ENCODE data around the gene FTL. TPM values are rescaled to one million over a fixed set of nuclear protein-coding genes. Genes with fewer than 3 reads are reported as not detected.

The FTL gene
- total RNA-seq, 3 donors from 2014 or later: 1,659 to 1,792 (median 1,691) TPM

DNA sequence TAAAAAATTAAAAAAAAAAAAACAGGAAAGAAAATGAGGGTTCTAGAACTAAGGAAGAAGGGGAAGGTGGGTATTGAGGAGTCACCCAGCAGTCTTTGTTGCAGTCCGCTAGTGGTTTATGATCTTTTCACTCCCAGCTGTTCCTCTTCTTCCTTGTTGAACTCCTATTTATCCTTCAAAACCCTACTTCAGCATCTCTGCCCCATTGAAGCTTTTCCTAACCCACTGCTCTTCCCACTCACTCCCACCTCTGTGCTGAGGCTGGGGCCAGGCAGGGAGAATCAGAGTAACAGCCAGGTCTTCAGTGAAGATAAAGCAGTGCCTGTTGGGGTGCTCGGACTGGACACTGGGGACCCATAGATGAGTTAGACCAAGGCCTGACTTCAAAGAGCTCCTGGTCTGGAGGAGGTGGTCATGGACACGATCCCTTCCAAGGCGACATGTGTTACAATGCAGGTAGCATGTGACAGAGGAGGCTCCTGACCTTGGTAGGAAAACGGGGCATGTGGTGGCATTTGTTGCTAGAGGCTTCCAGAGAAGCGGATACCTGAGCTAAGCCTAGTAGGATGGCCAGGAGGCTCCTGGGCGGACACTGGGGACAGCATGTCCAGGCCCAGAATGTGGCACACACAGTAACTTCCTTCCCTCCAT is 40.0 kb downstream of the FTL start:
- DNase-seq (no peak), ATAC-seq (no peak)
- peaks cover 6% of the 10 kb centered on the region for H3K36me3 ChIP-seq (ENCODE audit: low read depth)
- intact Hi-C loops (cut with DNase I, micrococcal nuclease): no loop called here
- TF ChIP-seq, protein P1, sequence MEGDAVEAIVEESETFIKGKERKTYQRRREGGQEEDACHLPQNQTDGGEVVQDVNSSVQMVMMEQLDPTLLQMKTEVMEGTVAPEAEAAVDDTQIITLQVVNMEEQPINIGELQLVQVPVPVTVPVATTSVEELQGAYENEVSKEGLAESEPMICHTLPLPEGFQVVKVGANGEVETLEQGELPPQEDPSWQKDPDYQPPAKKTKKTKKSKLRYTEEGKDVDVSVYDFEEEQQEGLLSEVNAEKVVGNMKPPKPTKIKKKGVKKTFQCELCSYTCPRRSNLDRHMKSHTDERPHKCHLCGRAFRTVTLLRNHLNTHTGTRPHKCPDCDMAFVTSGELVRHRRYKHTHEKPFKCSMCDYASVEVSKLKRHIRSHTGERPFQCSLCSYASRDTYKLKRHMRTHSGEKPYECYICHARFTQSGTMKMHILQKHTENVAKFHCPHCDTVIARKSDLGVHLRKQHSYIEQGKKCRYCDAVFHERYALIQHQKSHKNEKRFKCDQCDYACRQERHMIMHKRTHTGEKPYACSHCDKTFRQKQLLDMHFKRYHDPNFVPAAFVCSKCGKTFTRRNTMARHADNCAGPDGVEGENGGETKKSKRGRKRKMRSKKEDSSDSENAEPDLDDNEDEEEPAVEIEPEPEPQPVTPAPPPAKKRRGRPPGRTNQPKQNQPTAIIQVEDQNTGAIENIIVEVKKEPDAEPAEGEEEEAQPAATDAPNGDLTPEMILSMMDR (IDR thresholded peaks at IDR 0.05): no peak
- no peaks in the 10 kb centered on the region for H3K9me3 ChIP-seq
- H3K4me3 ChIP-seq: no peak overlapping the region
- no peaks in the 10 kb centered on the region for H3K4me1 ChIP-seq (ENCODE audit: low read depth)

DNA sequence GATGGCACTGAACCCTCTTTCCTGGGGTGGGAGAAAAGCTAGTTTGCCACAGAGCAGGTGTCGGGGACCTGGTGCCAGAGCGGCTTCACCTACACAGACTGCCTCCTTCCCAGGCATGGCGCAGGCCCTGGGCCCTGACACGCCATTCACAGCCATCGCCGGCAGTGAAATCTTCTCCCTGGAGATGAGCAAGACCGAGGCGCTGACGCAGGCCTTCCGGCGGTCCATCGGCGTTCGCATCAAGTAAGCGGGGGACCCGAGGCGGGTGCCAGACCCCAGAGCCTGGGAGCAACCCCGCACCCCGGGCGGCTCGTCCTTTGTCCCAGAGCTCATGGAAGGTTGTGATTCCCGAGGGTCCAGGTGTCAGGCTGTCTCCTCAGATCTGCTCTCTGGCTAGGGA is 41.8 kb downstream of the FTL start:
- TF ChIP-seq, protein P1 (IDR thresholded peaks at IDR 0.05): no peak
- no peak for ATAC-seq
- Histone ChIP-seq H3K9me3 (no peaks in the 10 kb centered on the region), H3K4me1 (ENCODE audit: low read depth) (no peaks in the 10 kb centered on the region), H3K4me3 (no peak overlapping the region), H3K36me3 (ENCODE audit: low read depth) (peaks cover 6% of the 10 kb centered on the region)
- intact Hi-C loops (cut with DNase I, micrococcal nuclease): no loop called here
- no peak for DNase-seq

DNA sequence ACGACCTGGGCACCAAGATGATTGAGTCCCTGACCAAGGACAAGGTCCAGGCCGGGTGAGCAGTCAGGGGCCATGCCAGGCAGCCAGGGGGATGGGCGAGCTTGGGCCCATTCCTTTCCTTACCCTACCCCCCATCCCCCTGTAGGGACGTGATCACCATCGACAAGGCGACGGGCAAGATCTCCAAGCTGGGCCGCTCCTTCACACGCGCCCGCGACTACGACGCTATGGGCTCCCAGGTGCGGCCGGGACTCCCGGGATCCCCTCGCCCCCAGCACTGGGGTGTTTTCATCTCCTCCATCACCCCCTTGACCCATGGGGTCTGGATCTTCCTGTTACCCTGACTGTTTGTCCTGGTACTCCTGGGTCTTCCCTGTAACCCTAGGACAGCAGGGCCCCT is 44.7 kb downstream of the FTL start:
- no peaks in the 10 kb centered on the region for H3K4me1 ChIP-seq (ENCODE audit: low read depth)
- H3K36me3 ChIP-seq (ENCODE audit: low read depth): peaks cover 6% of the 10 kb centered on the region
- DNase-seq (no peak), ATAC-seq (no peak)
- TF ChIP-seq, protein P1 (IDR thresholded peaks at IDR 0.05): no peak
- no peak overlapping the region for H3K4me3 ChIP-seq
- H3K9me3 ChIP-seq: no peaks in the 10 kb centered on the region
- intact Hi-C loops (cut with DNase I, micrococcal nuclease): no loop called here

DNA sequence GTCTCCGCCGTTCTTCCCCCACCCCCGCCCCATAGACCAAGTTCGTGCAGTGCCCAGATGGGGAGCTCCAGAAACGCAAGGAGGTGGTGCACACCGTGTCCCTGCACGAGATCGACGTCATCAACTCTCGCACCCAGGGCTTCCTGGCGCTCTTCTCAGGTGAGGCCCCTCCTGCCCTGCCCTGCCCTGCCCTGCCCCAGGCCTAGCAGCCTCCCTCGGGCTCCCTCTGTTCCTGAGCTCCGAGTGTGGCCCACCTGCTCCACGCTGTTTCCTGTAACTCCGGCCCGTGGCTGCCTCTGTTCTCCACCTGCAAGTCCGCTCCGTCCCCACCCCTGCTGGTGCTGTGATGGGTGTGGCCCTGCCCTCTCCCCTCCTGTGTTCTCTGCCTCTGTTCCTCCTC is 45.3 kb downstream of the FTL start:
- peaks cover 6% of the 10 kb centered on the region for H3K36me3 ChIP-seq (ENCODE audit: low read depth)
- no peak overlapping the region for H3K4me3 ChIP-seq
- DNase-seq: no peak
- H3K4me1 ChIP-seq (ENCODE audit: low read depth): no peaks in the 10 kb centered on the region
- TF ChIP-seq, protein P1 (IDR thresholded peaks at IDR 0.05): no peak
- H3K9me3 ChIP-seq: no peaks in the 10 kb centered on the region
- no peak for ATAC-seq
- intact Hi-C loops (cut with DNase I, micrococcal nuclease): no loop called here

DNA sequence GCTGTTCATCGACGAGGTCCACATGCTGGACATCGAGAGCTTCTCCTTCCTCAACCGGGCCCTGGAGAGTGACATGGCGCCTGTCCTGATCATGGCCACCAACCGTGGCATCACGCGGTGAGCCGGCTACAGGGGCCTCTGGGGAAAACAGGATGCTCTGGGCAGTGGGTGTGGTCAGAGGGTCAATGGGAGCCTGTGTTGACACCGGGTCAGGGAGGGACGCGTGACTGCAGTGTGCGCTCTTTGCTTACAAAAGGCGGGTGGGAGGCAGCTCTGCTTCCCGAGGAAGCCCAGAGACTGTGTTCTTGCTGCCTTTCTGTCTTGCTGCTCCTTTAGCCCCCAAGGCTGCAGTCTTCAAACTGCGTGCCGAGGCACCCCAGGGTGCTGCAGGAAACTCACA is 46.1 kb downstream of the FTL start:
- intact Hi-C loops (cut with DNase I, micrococcal nuclease): no loop called here
- DNase-seq: no peak
- H3K4me1 ChIP-seq (ENCODE audit: low read depth): no peaks in the 10 kb centered on the region
- no peak for ATAC-seq
- no peaks in the 10 kb centered on the region for H3K9me3 ChIP-seq
- H3K4me3 ChIP-seq: no peak overlapping the region
- TF ChIP-seq, protein P1 (IDR thresholded peaks at IDR 0.05): no peak
- peaks cover 6% of the 10 kb centered on the region for H3K36me3 ChIP-seq (ENCODE audit: low read depth)

All from mucosa of descending colon (tissue), 3 donors.